Spleen (tissue), 11 donors: ENCODE measurements around the gene KRTAP4-7. TPM values are rescaled to one million over a fixed set of nuclear protein-coding genes. Genes with fewer than 3 reads are reported as not detected.

ENCODE experiments used
- DNase-seq: peaks from one replicate; pipeline ENCODE4 v3.0.0-alpha.2; 2020
- H3K27ac ChIP-seq, 8 donors: fragments of 200-600 bp; sonication (generic) in 7 of 8; 1 replicate in 4 of 8; 2 replicates in 4 of 8; pipeline versions ENCODE4 v1.5.0 to v1.8.0; 2016 to 2021; ENCODE audit warnings: inconsistent platforms in 4 of 8, mild to moderate bottlenecking in 4 of 8, moderate library complexity in 1 of 8
- H3K27me3 ChIP-seq, 7 donors: fragments of 200-600 bp; sonication (generic) in 6 of 7; replicated peaks in 1 of 7; 1 replicate in 4 of 7; 2 replicates in 3 of 7; pipeline versions ENCODE4 v1.5.0 to v1.8.0; 2016 to 2021; ENCODE audit warnings: inconsistent platforms in 3 of 7, mild to moderate bottlenecking in 1 of 7
- H3K36me3 ChIP-seq, 6 donors: fragments of 200-600 bp; sonication (generic) in 5 of 6; 1 replicate in 4 of 6; 2 replicates in 2 of 6; pipeline versions ENCODE4 v1.5.0 to v1.8.0; 2016 to 2021; ENCODE audit warnings: inconsistent platforms in 2 of 6
- H3K4me1 ChIP-seq, 6 donors: fragments of 200-600 bp; sonication (generic) in 5 of 6; 1 replicate in 3 of 6; 2 replicates in 3 of 6; pipeline versions ENCODE4 v1.5.0 to v1.8.0; 2016 to 2021; ENCODE audit warnings: inconsistent platforms in 3 of 6
- H3K4me3 ChIP-seq, 8 donors: fragments of 200-600 bp; sonication (generic) in 7 of 8; 1 replicate in 4 of 8; 2 replicates in 4 of 8; pipeline versions ENCODE4 v1.5.0 to v1.8.0; 2016 to 2021; ENCODE audit warnings: inconsistent platforms in 4 of 8, mild to moderate bottlenecking in 4 of 8, moderate library complexity in 2 of 8
- H3K9me3 ChIP-seq, 8 donors: fragments of 200-600 bp; sonication (generic) in 7 of 8; 1 replicate in 4 of 8; 2 replicates in 4 of 8; pipeline versions ENCODE4 v1.5.0 to v1.8.0; 2016 to 2021; ENCODE audit warnings: inconsistent platforms in 4 of 8
- POLR2A ChIP-seq, 3 donors: fragments of 450-650 bp; IDR thresholded peaks; one replicate each; pipeline ENCODE4 v1.5.1; 2017; ENCODE audit warnings: antibody characterized with exemption in 3 of 3, mild to moderate bottlenecking in 1 of 3
- POLR2AphosphoS5 ChIP-seq, 3 donors: sonication (generic); formaldehyde crosslinking; IDR thresholded peaks; one replicate each; pipeline ENCODE4 v1.5.1; 2017; ENCODE audit warnings: antibody characterized with exemption in 3 of 3
- WGBS, 5 donors: extraction: QIAGEN DNeasy Blood & Tissue Kit in 3 of 5; methylation state at CpG; one replicate each; pipeline versions ENCODE4 v1.1.5 to v1.1.7; 2013 to 2018; 5-methylcytosine and 5-hydroxymethylcytosine counted together
- intact Hi-C: fragments of 100-400 bp; cut with DNase I; formaldehyde crosslinking; loops from one replicate; pipeline ENCODE4 v1.15.0; 2023; ENCODE audit warnings: low total_unique reads
- polyA plus RNA-seq, 3 donors: library from polyadenylated mRNA; stranded (reverse); fragments of 200-250 nt; gene quantifications; one replicate each; pipeline ENCODE4 v1.2.1, GENCODE V29; 2013
- total RNA-seq, 7 donors: library from RNA; depleted of rRNA in 3 of 7; stranded (reverse); fragments of >200 nt in 3 of 7; fragmentation: NEBNext Ultra II Directional in 4 of 7; extraction: Animal tissue kit (Norgen Biotek cat#: 25700) in 4 of 7; gene quantifications; one replicate each; pipeline versions ENCODE4 v1.1.0 to v1.2.1, GENCODE V29; 2016 to 2021
- TF ChIP-seq, protein P1 (sequence below), 11 experiments: fragments of 200-600 bp in 7 of 11; fragments of 450-650 bp in 4 of 11; sonication (generic) in 4 of 11; IDR thresholded peaks in 8 of 11; conservative IDR thresholded peaks in 3 of 11; 1 replicate in 7 of 11; 2 replicates in 4 of 11; pipeline versions ENCODE4 v1.4.0 to v1.8.0; 2016 to 2021; ENCODE audit warnings: antibody characterized with exemption in 11 of 11, inconsistent platforms in 4 of 11, mild to moderate bottlenecking in 1 of 11
- donor health status: healthy with polysubstance abuse.
- donor health status: DM: no; HTN: no; CAD: no; lungs with moderate emphysema.
- donor health status: DM: no; HTN: no; CAD: no.
- donor health status: Bipolar disorder and iron deficiency.
- donor health status: healthy.
- donor health status: DM: no; HTN: no; CAD: no.
- donor health status: DM: yes; HTN: yes; CAD: no.

Gene KRTAP4-7
- total and polyA plus RNA-seq, 10 donors, result not detected

DNA sequence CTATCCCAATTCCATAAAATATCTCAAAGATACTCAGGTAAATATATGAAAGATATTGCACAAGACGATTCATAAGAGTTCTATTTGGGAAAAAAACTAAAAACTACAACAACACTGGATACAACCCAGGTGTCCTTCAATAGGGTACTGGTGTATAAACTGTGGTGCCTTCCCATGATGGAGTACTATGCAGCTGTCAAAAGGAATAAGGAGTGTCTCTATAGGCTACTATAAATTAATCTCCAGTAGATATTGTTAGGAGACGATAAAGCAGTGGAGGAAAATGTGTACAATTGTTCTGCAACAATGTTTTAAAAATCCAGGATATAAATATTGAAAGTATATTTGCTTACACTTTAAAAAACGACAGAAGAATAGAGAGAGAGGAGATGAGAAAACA is 42.5 kb downstream of the KRTAP4-7 start:
- Histone ChIP-seq H3K27me3 (no peaks in the 10 kb centered on the region), H3K27ac (no peak overlapping the region), H3K4me1 (peaks cover 3 to 32% (median 8%) of the 10 kb centered on the region in 6 donors), H3K36me3 (no peaks in the 10 kb centered on the region), H3K4me3 (no peak overlapping the region), H3K9me3 (peaks cover 0 to 6% (median 0%) of the 10 kb centered on the region in 8 donors)
- no peak for DNase-seq
- 80 to 91% (median 89%) methylated on average over 3 of the region's 3 CpGs for WGBS, 5 donors
- intact Hi-C loops, result no loop called here
- TF ChIP-seq, protein P1, sequence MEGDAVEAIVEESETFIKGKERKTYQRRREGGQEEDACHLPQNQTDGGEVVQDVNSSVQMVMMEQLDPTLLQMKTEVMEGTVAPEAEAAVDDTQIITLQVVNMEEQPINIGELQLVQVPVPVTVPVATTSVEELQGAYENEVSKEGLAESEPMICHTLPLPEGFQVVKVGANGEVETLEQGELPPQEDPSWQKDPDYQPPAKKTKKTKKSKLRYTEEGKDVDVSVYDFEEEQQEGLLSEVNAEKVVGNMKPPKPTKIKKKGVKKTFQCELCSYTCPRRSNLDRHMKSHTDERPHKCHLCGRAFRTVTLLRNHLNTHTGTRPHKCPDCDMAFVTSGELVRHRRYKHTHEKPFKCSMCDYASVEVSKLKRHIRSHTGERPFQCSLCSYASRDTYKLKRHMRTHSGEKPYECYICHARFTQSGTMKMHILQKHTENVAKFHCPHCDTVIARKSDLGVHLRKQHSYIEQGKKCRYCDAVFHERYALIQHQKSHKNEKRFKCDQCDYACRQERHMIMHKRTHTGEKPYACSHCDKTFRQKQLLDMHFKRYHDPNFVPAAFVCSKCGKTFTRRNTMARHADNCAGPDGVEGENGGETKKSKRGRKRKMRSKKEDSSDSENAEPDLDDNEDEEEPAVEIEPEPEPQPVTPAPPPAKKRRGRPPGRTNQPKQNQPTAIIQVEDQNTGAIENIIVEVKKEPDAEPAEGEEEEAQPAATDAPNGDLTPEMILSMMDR (IDR thresholded peaks at IDR 0.05 in 8 of 11, conservative IDR thresholded peaks at IDR 0.05 in 3 of 11), result no peak
- TF ChIP-seq POLR2A (IDR thresholded peaks at IDR 0.05) (no peak), POLR2AphosphoS5 (IDR thresholded peaks at IDR 0.05) (no peak)

- no peak for DNase-seq
- TF ChIP-seq, protein P1 (IDR thresholded peaks at IDR 0.05 in 8 of 11, conservative IDR thresholded peaks at IDR 0.05 in 3 of 11), result no peak
- TF ChIP-seq POLR2AphosphoS5 (IDR thresholded peaks at IDR 0.05), result no peak
- TF ChIP-seq POLR2A (IDR thresholded peaks at IDR 0.05), result no peak
- WGBS, 5 donors, result 80 to 90% (median 88%) methylated on average over 1 of the region's 1 CpG
- Histone ChIP-seq H3K36me3 (no peaks in the 10 kb centered on the region), H3K9me3 (peaks cover 0 to under 1% (median 0%) of the 10 kb centered on the region in 8 donors), H3K27ac (no peak overlapping the region), H3K4me1 (peaks cover 3 to 32% (median 8%) of the 10 kb centered on the region in 6 donors), H3K4me3 (no peak overlapping the region), H3K27me3 (no peaks in the 10 kb centered on the region)
- intact Hi-C loops, result no loop called here
These were observed 43.4 kb downstream of the KRTAP4-7 start for GRCh38 chr17:41127371-41127770.

DNA sequence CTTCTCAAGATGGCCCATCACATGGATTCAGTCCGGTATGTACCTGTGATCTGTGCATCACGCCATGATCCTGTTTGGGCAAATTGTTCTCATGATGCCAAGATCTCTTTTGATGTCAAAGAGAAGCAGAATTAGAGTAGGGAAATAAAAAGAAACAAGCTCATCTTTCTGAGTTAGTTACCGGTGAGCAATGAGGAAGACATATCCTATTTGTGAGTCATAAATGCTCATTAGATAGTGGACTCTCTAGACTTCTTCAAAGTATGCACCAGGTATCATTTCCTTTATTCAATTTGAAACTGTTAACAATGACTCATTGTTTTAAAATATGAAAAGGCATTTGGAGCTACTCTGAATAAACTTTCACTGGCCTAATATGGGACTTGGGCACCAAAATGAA is 48.0 kb downstream of the KRTAP4-7 start:
- Histone ChIP-seq H3K36me3 (no peaks in the 10 kb centered on the region), H3K4me3 (no peak overlapping the region), H3K4me1 (peaks cover 0 to 12% (median 0%) of the 10 kb centered on the region in 6 donors), H3K27ac (no peak overlapping the region), H3K9me3 (peaks cover 0 to 3% (median 0%) of the 10 kb centered on the region in 8 donors), H3K27me3 (no peaks in the 10 kb centered on the region)
- TF ChIP-seq, protein P1 (IDR thresholded peaks at IDR 0.05 in 8 of 11, conservative IDR thresholded peaks at IDR 0.05 in 3 of 11), result no peak
- no peak for TF ChIP-seq POLR2AphosphoS5 (IDR thresholded peaks at IDR 0.05)
- TF ChIP-seq POLR2A (IDR thresholded peaks at IDR 0.05), result no peak
- WGBS, 5 donors, result 71 to 89% (median 81%) methylated on average over 3 of the region's 3 CpGs
- DNase-seq, result no peak
- intact Hi-C loops, result no loop called here

DNA sequence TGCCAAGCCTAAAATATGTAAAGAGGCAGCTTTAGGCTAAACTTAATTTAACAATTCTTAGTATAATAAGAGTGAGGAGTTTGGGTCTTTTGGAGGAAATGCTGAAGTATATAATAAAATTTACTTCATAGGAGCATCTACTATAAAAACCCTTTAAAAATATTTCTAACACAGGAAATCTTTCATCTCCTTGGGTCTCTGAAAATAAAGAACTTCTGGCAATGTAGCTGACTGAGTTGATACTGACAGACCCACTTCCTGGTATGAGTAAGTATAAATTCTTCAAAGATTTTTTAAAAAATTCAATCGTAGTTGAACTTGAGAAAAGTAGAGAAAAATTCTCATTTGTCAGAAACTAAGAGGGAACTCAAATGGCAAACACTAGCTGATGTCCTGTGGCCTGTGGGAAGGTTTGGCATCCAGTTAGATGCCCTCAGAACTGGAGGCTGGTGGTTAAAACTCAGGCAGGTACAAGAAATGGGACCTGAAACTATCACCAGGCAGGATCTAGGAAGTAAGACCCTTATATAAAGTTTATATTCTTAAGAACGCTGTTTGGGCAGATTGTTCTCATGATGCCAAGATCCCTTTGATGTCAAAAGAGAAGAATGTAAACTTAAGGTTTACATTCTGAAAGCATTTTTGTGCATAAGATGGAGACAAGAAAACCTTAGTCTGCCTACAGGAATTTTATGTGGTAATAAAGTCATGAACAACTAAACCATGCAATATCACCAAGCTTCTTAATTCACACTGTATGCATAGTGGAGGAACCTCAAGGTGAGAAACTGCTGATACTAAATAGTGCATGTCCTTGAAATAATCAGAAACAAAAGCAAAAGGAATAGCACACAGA is 50.2 kb downstream of the KRTAP4-7 start:
- intact Hi-C loops, result no loop called here
- H3K36me3 ChIP-seq, result no peaks in the 10 kb centered on the region
- peaks cover 0 to 9% (median 0%) of the 10 kb centered on the region in 8 donors for H3K9me3 ChIP-seq
- TF ChIP-seq POLR2A (IDR thresholded peaks at IDR 0.05), result no peak
- no peak for TF ChIP-seq POLR2AphosphoS5 (IDR thresholded peaks at IDR 0.05)
- TF ChIP-seq, protein P1 (IDR thresholded peaks at IDR 0.05 in 8 of 11, conservative IDR thresholded peaks at IDR 0.05 in 3 of 11), result no peak
- WGBS, 5 donors, result 42 to 55% (median 46%) methylated on average over 2 of the region's 2 CpGs
- no peak for DNase-seq
- H3K27ac ChIP-seq, result no peak overlapping the region
- no peaks in the 10 kb centered on the region for H3K27me3 ChIP-seq
- H3K4me3 ChIP-seq, result no peak overlapping the region
- peaks cover 0 to 12% (median 0%) of the 10 kb centered on the region in 6 donors for H3K4me1 ChIP-seq
